Kidney (tissue), 14 donors: Measurements from ENCODE around the gene FBXL17. TPM values are rescaled to one million over a fixed set of nuclear protein-coding genes. Genes with fewer than 3 reads are reported as not detected.

Source experiments
- DNase-seq, 5 donors: peaks; one replicate each; pipeline ENCODE4 v3.0.0-alpha.2; 2013 to 2020
- FAIRE-seq: peaks from 2 replicates; lab custom pipeline; 2012; peaks lifted over from hg19 to GRCh38; lab: Jason Lieb, UNC
- H3K27ac ChIP-seq, 2 donors: one replicate each; pipeline ENCODE4 v1.7.0; 2013; ENCODE audit warnings: low read depth in 2 of 2, low read length in 2 of 2, inconsistent platforms in 1 of 2
- H3K27me3 ChIP-seq: one replicate; pipeline ENCODE4 v1.7.1; 2013; ENCODE audit warnings: low read length, inconsistent platforms; ENCODE audit not compliant: control insufficient read depth, insufficient read depth
- H3K36me3 ChIP-seq, 3 donors: one replicate each; pipeline versions ENCODE4 v1.7.0 to v1.7.1; 2013; ENCODE audit warnings: low read length in 3 of 3, control low read depth in 1 of 3, inconsistent platforms in 1 of 3; ENCODE audit not compliant: insufficient read depth in 3 of 3, control insufficient read depth in 2 of 3
- H3K4me1 ChIP-seq, 3 donors: one replicate each; pipeline versions ENCODE4 v1.7.0 to v1.7.1; 2013; ENCODE audit warnings: low read length in 3 of 3, inconsistent platforms in 1 of 3, low read depth in 1 of 3; ENCODE audit not compliant: control insufficient read depth in 2 of 3, insufficient read depth in 2 of 3
- H3K4me3 ChIP-seq, 3 donors: one replicate each; pipeline versions ENCODE4 v1.7.0 to v1.8.1; 2013; ENCODE audit warnings: low read length in 3 of 3, control low read depth in 1 of 3, inconsistent platforms in 1 of 3
- H3K9ac ChIP-seq, 3 donors: one replicate each; pipeline versions ENCODE4 v1.7.0 to v1.7.1; 2013; ENCODE audit warnings: low read length in 3 of 3, control low read depth in 1 of 3, inconsistent platforms in 1 of 3
- H3K9me3 ChIP-seq, 3 donors: one replicate each; pipeline versions ENCODE4 v1.7.0 to v1.7.1; 2013; ENCODE audit warnings: low read length in 3 of 3, control low read depth in 1 of 3, inconsistent platforms in 1 of 3; ENCODE audit not compliant: control insufficient read depth in 2 of 3, insufficient read depth in 1 of 3
- intact Hi-C: fragments of 100-400 bp; cut with DNase I; formaldehyde crosslinking; loops from one replicate; pipeline ENCODE4 v1.11.1; 2022
- polyA plus RNA-seq: library from polyadenylated mRNA; stranded (reverse); fragments of 350-450 nt; fragmentation: Illumina TruSeq; extraction: RNeasy Lipid Tissue Mini Kit (QIAGEN cat#74804); gene quantifications from one replicate; pipeline ENCODE4 v1.2.3, GENCODE V29; 2014; ENCODE audit warnings: low read depth, low replicate concordance; ENCODE audit not compliant: insufficient read depth
- total RNA-seq: library from RNA; stranded (reverse); fragmentation: NEBNext Ultra II Directional; extraction: Animal tissue kit (Norgen Biotek cat#: 25700); gene quantifications from one replicate; pipeline ENCODE4 v1.2.1, GENCODE V29; 2021
- TF ChIP-seq, protein P1 (sequence below): IDR thresholded peaks from 3 replicates; pipeline ENCODE4 v1.5.1; 2012; ENCODE audit warnings: mild to moderate bottlenecking, moderate library complexity, borderline replicate concordance; ENCODE audit not compliant: insufficient read depth; ENCODE audit errors: extremely low read depth
- donor health status: control.
- donor health status: control.
- donor health status: control.
- donor health status: control.
- donor health status: control.
- donor health status: DM: yes; HTN: yes; CAD: no.
- donor health status: Normal renal cell carcinoma (clear cell type).

FBXL17 gene
- total and polyA plus RNA-seq, 2 donors from 2014 or later = 11.7 to 26.5 TPM

DNA sequence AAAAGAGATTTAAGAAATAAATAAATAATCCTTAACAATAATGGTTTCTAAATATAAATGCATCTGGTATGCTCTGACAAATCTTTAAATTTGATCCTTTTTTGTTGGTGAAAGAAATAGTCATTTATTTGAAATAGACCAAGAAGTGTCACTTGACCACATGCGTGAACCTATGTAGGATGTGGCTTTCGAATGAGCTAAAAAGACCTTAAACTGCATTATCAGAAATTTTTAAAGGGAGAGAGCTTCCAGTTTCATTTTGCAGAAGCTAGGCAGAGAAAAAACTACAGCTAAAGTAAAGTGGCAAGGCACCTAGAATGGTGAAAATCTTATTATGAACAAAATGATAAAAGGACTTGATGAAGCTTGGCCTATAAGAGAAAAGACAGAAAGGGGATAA is 402.0 kb downstream of the FBXL17 start:
- Histone ChIP-seq H3K4me3 (no peak overlapping the region), H3K9ac (no peak overlapping the region), H3K9me3 (no peaks in the 10 kb centered on the region), H3K4me1 (no peaks in the 10 kb centered on the region), H3K36me3 (no peaks in the 10 kb centered on the region), H3K27me3 (no peaks in the 10 kb centered on the region), H3K27ac (no peak overlapping the region)
- DNase-seq = no peak
- intact Hi-C loops = no loop called here
- FAIRE-seq = no peak
- TF ChIP-seq, protein P1, sequence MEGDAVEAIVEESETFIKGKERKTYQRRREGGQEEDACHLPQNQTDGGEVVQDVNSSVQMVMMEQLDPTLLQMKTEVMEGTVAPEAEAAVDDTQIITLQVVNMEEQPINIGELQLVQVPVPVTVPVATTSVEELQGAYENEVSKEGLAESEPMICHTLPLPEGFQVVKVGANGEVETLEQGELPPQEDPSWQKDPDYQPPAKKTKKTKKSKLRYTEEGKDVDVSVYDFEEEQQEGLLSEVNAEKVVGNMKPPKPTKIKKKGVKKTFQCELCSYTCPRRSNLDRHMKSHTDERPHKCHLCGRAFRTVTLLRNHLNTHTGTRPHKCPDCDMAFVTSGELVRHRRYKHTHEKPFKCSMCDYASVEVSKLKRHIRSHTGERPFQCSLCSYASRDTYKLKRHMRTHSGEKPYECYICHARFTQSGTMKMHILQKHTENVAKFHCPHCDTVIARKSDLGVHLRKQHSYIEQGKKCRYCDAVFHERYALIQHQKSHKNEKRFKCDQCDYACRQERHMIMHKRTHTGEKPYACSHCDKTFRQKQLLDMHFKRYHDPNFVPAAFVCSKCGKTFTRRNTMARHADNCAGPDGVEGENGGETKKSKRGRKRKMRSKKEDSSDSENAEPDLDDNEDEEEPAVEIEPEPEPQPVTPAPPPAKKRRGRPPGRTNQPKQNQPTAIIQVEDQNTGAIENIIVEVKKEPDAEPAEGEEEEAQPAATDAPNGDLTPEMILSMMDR = no peak

- H3K9me3 ChIP-seq = no peaks in the 10 kb centered on the region
- H3K36me3 ChIP-seq = no peaks in the 10 kb centered on the region
- intact Hi-C loops = no loop called here
- DNase-seq (no peak), FAIRE-seq (no peak)
- no peak overlapping the region for H3K9ac ChIP-seq
- TF ChIP-seq, protein P1 = no peak
- no peaks in the 10 kb centered on the region for H3K4me1 ChIP-seq
- H3K27ac ChIP-seq = no peak overlapping the region
- no peaks in the 10 kb centered on the region for H3K27me3 ChIP-seq
- no peak overlapping the region for H3K4me3 ChIP-seq
These were observed 402.6 kb downstream of the FBXL17 start for GRCh38 chr5:107979291-107979690.

- H3K36me3 ChIP-seq = no peaks in the 10 kb centered on the region
- no peaks in the 10 kb centered on the region for H3K27me3 ChIP-seq
- DNase-seq = no peak
- intact Hi-C loops = no loop called here
- no peak overlapping the region for H3K27ac ChIP-seq
- H3K4me3 ChIP-seq = no peak overlapping the region
- FAIRE-seq = no peak
- no peaks in the 10 kb centered on the region for H3K4me1 ChIP-seq
- no peak overlapping the region for H3K9ac ChIP-seq
- H3K9me3 ChIP-seq = no peaks in the 10 kb centered on the region
- TF ChIP-seq, protein P1 = no peak
These were observed 404.3 kb downstream of the FBXL17 start for GRCh38 chr5:107977550-107978071.

DNA sequence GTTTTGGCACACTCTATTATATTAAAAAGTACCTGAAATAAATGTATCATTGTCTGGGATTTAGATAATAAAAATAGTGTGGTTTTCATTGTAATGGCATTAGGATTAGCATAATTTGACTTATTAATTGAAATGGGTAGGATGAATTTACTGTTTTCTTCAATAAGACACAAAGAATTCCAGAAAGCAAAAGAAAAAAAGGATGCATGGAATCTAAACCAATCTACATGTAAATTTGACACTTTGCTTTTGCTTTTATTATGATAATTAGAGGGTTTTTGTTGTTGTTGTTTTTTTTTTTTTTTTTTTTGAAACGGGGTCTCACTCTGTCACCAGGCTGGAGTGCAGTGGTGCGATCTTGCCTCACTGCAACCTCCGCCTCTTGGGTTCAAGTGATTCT is 406.3 kb downstream of the FBXL17 start:
- DNase-seq (no peak), FAIRE-seq (no peak)
- TF ChIP-seq, protein P1 = no peak

More for the DNA sequence above, 406.3 kb downstream of the FBXL17 start:
- H3K9me3 ChIP-seq = no peaks in the 10 kb centered on the region
- H3K9ac ChIP-seq = no peak overlapping the region
- no peaks in the 10 kb centered on the region for H3K27me3 ChIP-seq
- no peaks in the 10 kb centered on the region for H3K4me1 ChIP-seq
- no peak overlapping the region for H3K27ac ChIP-seq
- intact Hi-C loops = no loop called here
- H3K4me3 ChIP-seq = no peak overlapping the region
- no peaks in the 10 kb centered on the region for H3K36me3 ChIP-seq
